Right lobe of liver (tissue), 4 donors: Measurements from ENCODE around the gene ADPRHL1.

Source experiments
- POLR2A ChIP-seq: fragments of 450-650 bp; IDR thresholded peaks from one replicate; pipeline ENCODE4 v1.6.1; 2017; ENCODE audit warnings: antibody characterized with exemption, mild to moderate bottlenecking
- TF ChIP-seq, protein P1 (sequence below), 4 donors: fragments of 200-600 bp in 3 of 4; fragments of 450-650 bp in 1 of 4; IDR thresholded peaks; one replicate each; pipeline versions ENCODE4 v1.5.1 to v1.8.0; 2016 to 2022; ENCODE audit warnings: antibody characterized with exemption in 4 of 4, mild to moderate bottlenecking in 2 of 4
- donor health status: DM: no; HTN: no; CAD: no.
- donor health status: DM: no; HTN: no; CAD: no.
- donor health status: DM: no; HTN: yes; CAD: no.

DNA sequence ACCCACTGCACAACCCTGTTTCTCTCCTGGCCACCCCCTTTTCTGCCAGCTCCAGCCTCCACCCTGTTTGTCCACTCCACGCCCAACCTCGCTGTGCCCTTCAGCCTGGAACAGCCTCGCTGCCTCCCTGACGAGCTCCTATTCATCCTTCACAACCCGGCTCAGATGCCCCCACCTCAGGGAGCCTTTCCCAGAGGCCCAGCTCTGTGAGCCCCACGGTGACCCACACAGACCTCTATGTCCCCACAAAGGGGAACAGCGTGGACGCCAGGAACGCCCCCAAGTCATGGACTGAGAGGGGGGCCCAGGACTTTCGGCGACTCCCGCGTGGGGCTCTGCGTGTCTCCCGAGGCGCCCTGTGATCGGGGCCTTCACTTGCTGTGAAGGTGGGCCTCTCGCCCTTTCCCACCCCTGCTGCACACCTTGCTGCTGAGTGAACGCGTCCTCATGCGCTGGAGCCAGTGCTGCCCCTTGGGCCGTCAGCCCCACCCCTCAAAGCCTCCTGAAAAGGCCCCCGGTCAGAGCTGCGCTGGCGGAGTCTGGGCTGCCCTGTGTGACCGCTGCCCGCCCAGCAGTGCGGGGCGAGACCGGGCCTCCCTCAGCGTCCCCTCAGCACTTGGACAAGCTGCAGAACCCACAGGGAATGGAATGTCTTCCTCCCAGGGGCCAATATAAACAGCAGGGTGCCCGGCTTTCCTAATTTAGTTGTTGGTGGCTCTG lies 40.0 kb downstream of the ADPRHL1 start:
- no peak for TF ChIP-seq POLR2A
- TF ChIP-seq, protein P1, sequence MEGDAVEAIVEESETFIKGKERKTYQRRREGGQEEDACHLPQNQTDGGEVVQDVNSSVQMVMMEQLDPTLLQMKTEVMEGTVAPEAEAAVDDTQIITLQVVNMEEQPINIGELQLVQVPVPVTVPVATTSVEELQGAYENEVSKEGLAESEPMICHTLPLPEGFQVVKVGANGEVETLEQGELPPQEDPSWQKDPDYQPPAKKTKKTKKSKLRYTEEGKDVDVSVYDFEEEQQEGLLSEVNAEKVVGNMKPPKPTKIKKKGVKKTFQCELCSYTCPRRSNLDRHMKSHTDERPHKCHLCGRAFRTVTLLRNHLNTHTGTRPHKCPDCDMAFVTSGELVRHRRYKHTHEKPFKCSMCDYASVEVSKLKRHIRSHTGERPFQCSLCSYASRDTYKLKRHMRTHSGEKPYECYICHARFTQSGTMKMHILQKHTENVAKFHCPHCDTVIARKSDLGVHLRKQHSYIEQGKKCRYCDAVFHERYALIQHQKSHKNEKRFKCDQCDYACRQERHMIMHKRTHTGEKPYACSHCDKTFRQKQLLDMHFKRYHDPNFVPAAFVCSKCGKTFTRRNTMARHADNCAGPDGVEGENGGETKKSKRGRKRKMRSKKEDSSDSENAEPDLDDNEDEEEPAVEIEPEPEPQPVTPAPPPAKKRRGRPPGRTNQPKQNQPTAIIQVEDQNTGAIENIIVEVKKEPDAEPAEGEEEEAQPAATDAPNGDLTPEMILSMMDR (IDR thresholded peaks at IDR 0.05) = no peak
